HL-60 (cell line): ENCODE results near the gene TBC1D23.

Experiments
- GABPA ChIP-seq: IDR thresholded peaks from 2 replicates; pipeline ENCODE4 v1.6.1; 2012; ENCODE audit warnings: low read depth
- POLR2AphosphoS5 ChIP-seq: IDR thresholded peaks from 2 replicates; pipeline ENCODE4 v1.6.1; 2012; ENCODE audit warnings: low read depth
- SPI1 ChIP-seq: IDR thresholded peaks from 2 replicates; pipeline ENCODE4 v1.6.1; 2012; ENCODE audit warnings: low read depth, mild to moderate bottlenecking, borderline replicate concordance
- TF ChIP-seq, protein P1 (sequence below): IDR thresholded peaks from one replicate; pipeline ENCODE4 v1.5.1; 2011; ENCODE audit warnings: low read length, control low read depth, inconsistent platforms; ENCODE audit not compliant: insufficient read depth
- TF ChIP-seq, protein P2 (sequence below): IDR thresholded peaks from 2 replicates; pipeline ENCODE4 v1.6.1; 2012; ENCODE audit warnings: low read depth; ENCODE audit not compliant: insufficient replicate concordance

DNA sequence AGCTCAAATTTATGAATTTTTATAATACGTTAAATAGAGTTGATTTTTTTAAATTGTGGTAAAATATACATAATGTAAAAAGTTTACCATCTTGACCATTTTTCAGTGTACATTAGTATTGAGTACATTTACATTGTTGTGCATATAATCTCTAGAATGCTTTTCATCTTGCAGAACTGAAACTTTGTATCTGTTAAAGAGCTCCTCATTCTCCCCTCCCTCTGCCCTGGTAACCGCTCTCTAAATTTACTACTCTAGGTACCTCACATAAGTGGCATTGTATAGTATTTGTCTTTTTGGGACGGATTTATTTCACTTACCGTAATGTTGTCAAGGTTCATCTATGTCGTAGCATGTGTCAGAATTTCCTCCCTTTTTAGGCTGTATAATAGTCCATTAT, 13.6 kb downstream of the TBC1D23 start:
- TF ChIP-seq POLR2AphosphoS5 (no peak), GABPA (no peak), SPI1 (no peak)
- TF ChIP-seq, protein P1, sequence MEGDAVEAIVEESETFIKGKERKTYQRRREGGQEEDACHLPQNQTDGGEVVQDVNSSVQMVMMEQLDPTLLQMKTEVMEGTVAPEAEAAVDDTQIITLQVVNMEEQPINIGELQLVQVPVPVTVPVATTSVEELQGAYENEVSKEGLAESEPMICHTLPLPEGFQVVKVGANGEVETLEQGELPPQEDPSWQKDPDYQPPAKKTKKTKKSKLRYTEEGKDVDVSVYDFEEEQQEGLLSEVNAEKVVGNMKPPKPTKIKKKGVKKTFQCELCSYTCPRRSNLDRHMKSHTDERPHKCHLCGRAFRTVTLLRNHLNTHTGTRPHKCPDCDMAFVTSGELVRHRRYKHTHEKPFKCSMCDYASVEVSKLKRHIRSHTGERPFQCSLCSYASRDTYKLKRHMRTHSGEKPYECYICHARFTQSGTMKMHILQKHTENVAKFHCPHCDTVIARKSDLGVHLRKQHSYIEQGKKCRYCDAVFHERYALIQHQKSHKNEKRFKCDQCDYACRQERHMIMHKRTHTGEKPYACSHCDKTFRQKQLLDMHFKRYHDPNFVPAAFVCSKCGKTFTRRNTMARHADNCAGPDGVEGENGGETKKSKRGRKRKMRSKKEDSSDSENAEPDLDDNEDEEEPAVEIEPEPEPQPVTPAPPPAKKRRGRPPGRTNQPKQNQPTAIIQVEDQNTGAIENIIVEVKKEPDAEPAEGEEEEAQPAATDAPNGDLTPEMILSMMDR = no peak
- TF ChIP-seq, protein P2, sequence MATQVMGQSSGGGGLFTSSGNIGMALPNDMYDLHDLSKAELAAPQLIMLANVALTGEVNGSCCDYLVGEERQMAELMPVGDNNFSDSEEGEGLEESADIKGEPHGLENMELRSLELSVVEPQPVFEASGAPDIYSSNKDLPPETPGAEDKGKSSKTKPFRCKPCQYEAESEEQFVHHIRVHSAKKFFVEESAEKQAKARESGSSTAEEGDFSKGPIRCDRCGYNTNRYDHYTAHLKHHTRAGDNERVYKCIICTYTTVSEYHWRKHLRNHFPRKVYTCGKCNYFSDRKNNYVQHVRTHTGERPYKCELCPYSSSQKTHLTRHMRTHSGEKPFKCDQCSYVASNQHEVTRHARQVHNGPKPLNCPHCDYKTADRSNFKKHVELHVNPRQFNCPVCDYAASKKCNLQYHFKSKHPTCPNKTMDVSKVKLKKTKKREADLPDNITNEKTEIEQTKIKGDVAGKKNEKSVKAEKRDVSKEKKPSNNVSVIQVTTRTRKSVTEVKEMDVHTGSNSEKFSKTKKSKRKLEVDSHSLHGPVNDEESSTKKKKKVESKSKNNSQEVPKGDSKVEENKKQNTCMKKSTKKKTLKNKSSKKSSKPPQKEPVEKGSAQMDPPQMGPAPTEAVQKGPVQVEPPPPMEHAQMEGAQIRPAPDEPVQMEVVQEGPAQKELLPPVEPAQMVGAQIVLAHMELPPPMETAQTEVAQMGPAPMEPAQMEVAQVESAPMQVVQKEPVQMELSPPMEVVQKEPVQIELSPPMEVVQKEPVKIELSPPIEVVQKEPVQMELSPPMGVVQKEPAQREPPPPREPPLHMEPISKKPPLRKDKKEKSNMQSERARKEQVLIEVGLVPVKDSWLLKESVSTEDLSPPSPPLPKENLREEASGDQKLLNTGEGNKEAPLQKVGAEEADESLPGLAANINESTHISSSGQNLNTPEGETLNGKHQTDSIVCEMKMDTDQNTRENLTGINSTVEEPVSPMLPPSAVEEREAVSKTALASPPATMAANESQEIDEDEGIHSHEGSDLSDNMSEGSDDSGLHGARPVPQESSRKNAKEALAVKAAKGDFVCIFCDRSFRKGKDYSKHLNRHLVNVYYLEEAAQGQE = no peak
